ENCODE data around the gene FKBP5. TPM values are rescaled to one million over a fixed set of nuclear protein-coding genes. Genes with fewer than 3 reads are reported as not detected.

FKBP5 gene
- total and polyA plus RNA-seq, 10 of the 15 experiments (the other 5 are each of a cell fraction or from before 2014, with no cell fraction given), result 29.0 to 123 (median 62.3) TPM

GRCh38 chr6:35719830-35720733, 31.4 kb upstream of the FKBP5 start (continued):
- TF ChIP-seq CEBPZ (IDR thresholded peaks at IDR 0.05; ENCODE audit: low read depth, low read length) (no peak), MAX (IDR thresholded peaks at IDR 0.05; ENCODE audit: low read depth, low read length) (no peak), KDM1A (IDR thresholded peaks at IDR 0.05; ENCODE audit: borderline replicate concordance) (no peak), SKIL (IDR thresholded peaks at IDR 0.05; ENCODE audit: low read depth, poor library complexity, severe bottlenecking) (no peak), USF1 (IDR thresholded peaks at IDR 0.05; ENCODE audit: borderline replicate concordance, extremely low read length, insufficient read depth, low read depth, low read length) (no peak), SP1 (IDR thresholded peaks at IDR 0.05; ENCODE audit: low read depth, low read length) (peak; percentile 64), ATF7 (IDR thresholded peaks at IDR 0.05; ENCODE audit: low read depth) (peak; percentile 44; the same call in 1 of the 2 replicates), ZNF274 (IDR thresholded peaks at IDR 0.05; ENCODE audit: insufficient read depth, insufficient read length) (no peak), RELA (IDR thresholded peaks at IDR 0.05; ENCODE audit: borderline replicate concordance, partially characterized antibody) (peak; percentile 90), ATF2 (IDR thresholded peaks at IDR 0.05; ENCODE audit: low read length) (no peak; the same call in 1 of the 2 replicates), REST (IDR thresholded peaks at IDR 0.05; ENCODE audit: low read depth, low read length) (no peak), BMI1 (IDR thresholded peaks at IDR 0.05; ENCODE audit: borderline replicate concordance) (no peak), ASH2L (IDR thresholded peaks at IDR 0.05; ENCODE audit: borderline replicate concordance, low read depth) (no peak), ZSCAN29 (IDR thresholded peaks at IDR 0.05) (no peak), ETV6 (conservative IDR thresholded peaks at IDR 0.05 in 1 of 2, IDR thresholded peaks at IDR 0.05 in 1 of 2; ENCODE audit: borderline replicate concordance in 1 of 2, low read depth in 1 of 2) (peak in 1 of 2 experiments; percentile 48; a peak in 2 of 4 replicates)

Data from GM12878 (cell line).